NCI-H748 treated with DMSO at 0.1 percent for 48 hours (cell line): ENCODE results near the gene ABLIM3.
A peak's percentile ranks its signal among the peaks of the same experiment; 100 is the strongest.

ENCODE experiments used
- DNase-seq: peaks from one replicate; lab custom pipeline; 2025; lab: John Stamatoyannopoulos, UW

Gene ABLIM3

DNA sequence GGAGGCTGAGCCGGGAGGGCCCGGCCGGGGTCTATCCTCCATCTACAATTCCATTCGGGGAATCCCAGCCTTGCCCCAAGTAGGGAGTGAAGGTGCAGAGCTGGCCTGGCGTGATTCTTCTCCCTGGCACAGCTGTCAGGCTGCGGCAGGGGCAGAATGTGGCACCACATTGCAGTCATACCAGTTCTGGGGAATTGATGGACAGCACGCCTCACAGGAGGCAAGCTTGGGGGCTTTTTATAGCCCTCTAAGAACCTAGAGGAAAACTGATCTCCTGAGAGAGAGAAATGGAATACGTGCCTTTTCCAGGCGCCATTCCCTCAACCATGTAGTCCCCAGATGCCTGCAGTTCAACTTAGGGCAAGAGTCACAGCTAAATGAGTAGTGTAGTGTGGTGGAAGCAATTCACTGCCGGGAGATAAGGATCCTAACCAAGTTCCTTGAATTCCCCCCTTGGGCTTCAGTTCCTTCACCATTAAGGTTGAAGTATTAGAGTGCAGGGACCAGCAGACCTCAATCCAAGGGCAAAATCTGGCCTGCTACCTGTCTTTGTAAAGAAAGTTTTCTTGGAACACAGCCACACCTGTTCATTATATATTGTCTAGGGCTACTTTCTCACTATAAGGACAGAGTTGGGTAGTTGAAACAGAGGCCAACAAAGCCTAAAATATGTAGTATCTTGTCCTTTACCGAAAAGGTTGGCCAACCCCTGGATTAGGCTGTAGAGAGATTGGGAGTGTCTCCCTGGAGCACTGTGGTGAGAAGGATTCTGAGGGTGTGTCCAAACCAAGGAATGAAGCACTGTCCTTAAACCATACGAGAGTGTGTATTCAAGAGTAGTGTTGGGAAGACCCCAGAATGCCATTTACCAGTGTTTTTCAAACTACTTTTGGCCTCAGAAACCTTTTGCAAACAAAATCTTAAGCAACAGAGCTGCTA, 141.0 kb downstream of the ABLIM3 start:
- no peak for DNase-seq

DNA sequence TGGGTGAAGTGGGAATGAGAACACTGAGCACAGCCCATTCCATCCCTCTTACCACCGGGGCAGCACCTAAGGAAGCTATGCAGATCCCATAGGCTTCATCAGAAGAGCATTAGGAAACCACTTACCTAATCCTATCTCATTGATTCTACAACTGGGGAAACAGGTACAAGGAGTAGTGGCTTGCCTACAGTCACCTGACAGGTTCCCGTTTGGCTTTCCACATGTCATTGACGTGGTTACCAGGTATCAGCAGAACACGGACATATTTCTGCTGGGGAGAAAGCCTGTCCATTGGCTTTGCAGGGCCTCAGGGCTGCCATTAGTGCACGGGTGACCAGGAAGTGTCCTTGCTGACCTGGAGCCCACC, 141.7 kb downstream of the ABLIM3 start:
- DNase-seq, result no peak

DNA sequence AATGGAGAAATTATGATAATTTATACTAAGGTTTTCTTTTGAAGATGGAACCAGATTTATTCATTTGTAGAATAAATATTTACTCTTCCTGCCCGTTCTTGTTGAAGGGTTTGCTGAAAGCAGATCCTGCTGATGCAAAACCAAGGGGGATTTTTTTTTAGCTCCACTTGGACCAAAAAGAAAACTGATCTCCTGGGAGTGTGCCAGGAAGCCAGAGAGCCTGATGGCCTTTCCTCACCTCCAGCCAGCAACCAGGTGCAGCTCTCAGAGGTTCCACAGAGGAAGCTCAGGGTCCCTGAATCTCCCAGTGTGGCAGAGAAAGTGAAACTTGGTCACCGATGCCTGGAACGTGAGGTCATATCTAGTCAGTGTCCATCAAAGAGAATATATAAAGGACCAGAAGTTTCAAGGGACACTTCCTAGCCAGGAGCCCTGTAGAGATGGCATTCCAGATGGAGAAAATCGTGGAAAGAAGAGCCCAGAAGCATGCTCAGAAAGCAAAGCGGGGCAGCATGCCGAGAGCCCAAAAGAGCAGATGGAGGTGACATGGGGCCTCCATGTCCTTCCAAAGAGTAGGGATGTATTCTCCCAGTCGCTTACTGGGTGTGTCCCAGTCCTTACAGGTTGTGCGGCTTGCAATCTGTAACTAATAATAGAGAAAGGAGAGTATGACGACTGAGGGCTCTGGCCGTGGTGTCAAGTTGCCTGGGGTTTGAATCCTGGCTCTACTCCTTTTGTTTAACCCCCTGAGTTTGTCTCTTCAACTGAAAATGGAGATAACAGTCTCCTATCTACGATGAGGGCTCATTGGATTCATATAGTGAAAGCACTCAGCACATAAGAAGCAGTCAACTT, 142.6 kb downstream of the ABLIM3 start:
- peak; percentile 10 for DNase-seq

DNA sequence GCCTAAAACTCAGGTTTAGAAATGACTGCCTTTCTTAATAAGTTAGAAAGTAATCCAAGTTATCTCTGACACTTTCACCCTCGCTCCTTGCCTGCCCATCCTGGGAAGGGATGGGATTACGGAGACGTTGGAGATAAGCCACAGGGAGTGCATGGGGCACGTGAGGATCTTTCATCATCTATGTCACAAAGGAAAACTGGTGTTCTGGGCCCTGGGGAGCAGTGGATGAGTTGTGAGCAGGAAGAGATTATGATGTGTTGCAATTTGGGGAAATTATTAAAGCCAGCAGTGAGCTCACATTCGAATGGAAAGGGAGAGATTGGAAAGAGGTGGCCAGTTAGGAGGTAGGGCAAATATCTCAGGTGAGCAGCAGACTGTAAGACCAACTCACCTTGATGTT, 143.2 kb downstream of the ABLIM3 start:
- no peak for DNase-seq

DNA sequence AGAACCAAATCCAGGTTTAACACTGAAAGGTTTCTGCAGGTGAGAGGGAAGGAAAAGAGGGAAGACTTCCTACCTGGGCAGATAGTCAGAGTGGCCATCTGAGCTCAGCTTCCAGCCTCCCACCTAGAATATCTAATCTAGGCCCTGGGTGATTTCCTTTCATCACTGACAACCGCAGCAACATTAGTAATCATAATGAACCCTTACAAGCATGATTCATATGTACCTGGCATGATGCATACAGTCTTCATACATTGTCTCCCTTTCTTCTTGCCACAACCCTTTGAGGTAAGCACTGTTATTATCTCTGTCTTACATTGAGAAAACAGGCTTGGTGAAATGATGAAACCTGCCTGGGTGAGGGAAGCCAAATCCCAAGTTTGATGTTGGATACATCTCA, 143.9 kb downstream of the ABLIM3 start:
- DNase-seq, result no peak

DNA sequence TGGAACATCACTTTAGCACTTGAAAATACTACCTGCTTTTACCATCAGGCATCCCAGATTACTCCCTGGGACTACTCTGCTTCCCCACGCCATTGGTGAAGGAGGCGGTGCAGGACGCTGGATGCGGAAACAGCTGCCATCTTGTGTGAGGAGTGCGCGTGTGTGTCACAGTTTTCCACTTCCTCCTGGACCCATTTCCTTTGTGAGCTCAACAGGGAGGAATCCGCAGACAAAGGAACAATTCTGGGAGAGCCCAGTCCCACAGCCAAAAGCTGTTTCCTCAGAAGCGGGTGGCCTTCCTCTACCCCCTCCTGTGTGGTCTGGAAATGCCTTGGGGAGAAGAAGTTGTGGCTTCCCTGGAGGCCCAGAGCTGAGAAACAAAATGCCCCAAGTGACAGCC, 147.1 kb downstream of the ABLIM3 start:
- DNase-seq, result no peak

DNA sequence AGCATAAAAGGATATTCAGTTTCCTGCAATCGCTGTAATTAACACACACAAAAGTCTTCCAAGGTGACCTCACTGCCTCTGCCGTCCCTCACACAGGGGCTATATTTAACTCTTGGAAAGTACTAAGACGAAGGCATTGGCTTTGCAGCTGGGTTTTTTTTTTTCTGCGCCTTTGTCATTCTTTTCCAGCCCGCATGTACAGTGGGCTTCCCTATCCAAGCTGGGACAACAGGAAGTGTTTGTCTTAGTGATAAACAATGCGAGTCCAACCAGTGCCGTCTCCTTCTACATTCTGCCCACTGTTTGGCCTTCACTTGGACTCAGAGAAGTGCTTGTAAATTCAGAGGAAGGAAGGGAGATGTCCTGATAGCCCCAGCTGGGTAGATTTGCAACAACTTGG, 148.0 kb downstream of the ABLIM3 start:
- no peak for DNase-seq

DNA sequence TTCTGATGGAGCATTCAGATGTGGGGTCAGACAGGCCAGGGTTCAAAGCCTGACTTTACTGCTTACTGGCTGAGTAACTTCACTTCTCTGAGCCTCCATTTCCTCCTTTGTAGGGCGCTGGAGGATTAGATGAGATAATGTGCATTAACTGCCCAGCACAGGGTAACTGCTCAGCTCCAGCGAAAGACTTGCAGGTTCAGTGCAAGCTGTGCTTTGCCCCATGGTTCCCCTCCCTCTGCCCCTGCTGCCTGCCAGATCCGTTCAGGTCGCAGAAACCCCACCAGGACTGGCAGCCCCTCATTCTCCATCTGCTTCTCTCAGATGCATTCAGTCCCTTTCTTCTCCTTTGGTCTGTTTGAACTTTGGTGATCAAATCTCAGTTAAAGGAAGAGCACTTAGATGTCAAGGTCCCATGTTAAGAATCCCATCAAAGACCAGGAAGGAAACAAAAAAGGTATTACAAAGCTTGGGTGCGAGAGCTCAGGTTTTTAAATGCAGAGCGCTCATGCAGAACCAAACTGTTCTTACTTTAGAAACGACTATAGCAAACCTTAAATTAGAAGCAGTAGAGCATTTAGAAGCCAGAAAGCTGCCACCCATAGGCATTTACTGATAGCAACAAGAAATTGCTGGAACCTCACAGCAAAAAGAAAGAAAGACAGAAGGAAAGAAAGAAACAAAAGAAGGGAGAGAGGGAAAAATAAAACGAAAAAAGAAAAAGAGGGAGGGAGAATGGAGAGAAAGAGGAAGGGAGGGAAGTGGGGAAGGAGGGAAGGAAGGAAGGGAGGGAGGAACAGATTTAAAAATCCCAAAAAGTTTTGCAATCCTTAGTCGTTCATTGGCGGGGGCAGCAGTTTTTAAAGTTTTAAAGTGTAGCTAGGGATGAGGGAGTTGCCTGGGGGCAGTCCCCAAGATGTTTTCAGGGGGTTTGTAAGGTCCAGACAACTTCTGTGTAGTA, 153.9 kb downstream of the ABLIM3 start:
- no peak for DNase-seq

DNA sequence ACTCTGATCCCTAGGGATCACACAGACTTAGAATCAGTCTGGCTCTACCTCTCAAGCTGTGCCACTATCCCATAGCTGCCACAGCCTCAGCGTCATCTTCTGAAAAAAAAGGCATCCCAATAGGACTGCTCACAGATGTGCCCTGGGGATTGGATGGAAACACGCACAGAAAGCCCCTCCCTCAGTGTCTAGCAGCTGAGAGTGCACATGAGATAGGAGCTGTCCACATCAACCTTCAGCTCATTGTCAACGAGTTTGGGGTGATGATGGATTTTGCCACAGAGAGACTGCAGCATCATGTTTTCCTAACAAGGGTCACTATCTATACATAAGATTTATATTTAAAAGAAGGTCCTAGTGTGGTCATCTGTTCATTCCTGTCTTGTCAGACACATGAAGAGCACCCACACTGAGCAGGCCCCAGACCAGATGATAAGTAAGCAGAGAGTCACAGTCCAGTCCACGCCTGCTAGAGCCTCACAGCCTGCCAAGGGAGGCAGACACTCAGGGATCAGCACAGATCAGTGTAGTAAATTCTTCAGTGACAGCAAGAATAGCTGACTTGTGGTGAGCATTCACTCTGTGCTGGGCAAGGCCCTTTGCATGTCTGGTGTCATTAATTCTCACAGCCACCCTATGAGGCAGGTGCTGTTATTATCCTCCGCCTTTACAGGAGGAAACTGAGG, 156.2 kb downstream of the ABLIM3 start:
- no peak for DNase-seq

DNA sequence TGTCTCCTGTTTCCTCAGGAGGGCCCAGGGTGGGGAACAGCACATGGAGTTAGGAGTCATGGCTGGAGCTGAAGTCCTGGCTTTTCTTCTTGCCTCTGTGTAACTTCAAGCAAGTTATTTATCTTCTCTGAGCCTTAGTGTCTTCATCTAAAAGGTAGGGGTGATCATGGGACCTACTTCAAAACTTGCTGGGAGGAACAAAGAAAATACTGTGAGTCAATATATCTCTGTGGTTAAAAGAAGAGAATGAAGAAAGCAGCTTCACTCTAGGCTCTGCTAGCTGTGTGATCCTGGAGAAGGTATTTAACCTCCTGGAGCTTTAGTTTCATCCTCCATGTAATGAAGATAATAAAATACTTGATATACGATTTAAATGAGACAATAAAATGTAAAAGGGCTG, 156.9 kb downstream of the ABLIM3 start:
- no peak for DNase-seq

DNA sequence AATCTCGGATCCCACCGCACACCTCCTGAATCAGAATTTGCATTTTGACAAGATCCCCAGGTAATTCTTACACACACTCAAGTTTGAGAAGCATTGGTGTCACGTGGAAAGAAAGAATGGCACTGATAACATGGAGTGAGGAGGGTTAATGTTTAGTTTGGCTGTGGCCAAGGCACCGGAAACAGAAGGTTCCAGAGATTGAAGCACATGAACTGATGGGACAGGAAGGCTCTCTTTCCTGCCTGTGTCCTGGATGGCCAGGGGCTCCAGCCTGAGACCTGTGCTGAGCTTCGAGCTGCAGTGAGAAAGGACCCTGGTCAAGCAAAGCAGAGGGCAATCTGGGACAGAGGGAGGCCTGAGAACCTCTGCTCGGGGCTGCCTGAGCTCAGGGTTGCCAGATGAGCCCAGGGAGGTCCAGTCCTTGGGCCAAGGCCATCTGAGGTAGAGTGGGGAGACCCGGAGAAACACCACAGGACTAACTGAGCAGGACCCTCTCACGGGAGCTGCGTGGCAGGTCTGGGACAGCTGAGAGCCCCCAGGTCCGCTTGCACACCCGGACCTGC, 157.6 kb downstream of the ABLIM3 start:
- no peak for DNase-seq

DNA sequence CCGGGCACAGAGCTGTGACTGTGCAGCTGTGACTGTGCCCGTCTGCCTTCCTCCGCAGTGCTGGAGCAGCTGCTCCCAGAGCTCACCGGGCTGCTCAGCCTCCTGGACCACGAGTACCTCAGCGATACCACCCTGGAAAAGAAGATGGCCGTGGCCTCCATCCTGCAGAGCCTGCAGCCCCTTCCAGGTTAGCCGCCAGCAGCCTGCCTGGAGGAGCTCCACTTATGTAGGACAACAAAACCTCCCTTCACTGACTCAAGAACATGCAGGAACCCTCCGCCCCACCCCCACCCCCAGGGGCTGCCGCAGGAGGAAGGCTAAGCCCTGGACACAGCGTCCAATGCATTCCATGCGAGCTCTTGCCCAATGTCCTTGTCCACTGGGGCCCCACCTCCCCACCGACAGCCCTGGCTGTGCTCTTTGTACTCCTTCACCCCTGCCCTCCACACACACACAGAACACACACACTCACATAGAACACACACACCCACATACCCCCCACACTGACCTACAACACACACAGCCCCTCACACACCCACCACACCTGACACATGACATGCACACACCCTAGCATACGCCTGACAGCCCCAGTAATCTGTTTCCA, 158.3 kb downstream of the ABLIM3 start:
- no peak for DNase-seq

DNA sequence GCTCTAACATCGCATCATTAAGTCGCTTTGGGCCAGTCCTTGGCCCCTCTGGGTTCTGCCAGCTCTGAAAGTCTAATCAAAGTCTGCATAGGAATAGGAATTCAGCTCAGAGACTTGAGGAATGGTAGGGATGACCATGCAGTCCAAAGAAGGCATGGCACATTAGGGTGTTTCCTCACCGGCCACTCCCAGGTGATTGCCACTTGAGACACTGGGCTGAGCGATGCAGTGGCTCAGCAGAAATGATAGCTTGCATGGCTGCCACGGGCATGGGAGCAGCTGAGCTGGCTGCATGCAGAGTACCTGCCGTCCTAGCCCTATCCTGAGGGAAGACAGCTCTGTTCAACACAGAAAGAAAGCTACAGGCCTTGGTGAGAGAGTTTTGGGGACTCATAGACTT, 159.1 kb downstream of the ABLIM3 start:
- no peak for DNase-seq

DNA sequence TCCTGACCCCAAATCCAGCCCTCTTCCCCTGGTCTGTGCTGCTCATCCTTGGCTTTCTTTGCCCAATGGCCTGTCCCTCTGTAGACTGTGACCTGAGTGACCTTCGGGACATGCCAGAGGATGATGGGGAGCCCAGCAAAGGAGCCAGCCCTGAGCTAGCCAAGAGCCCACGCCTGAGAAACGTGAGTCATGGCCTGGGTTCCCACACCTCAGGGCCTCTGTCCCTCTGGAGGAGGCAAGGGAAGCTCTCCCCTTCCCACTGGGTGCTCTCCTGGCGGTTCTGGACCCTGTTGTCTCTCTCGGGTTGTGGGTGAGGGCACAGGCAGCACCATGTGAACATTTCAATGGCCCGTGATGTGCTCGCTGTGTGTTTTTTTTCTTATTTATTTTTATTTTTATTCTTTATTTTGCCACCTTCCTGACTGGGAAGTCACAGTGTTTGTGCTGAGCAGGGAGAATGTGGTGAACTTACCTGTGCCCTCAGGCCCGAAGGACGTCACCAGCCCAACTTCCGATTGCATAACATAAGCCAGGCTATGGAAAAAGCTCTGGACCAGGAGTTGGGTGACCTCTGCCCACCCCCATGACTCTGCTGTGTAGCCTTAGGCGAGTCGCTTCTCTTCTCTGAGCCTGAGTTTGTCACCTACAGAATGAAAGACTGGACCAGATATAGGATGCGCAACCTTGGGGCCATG, 159.9 kb downstream of the ABLIM3 start:
- no peak for DNase-seq

DNA sequence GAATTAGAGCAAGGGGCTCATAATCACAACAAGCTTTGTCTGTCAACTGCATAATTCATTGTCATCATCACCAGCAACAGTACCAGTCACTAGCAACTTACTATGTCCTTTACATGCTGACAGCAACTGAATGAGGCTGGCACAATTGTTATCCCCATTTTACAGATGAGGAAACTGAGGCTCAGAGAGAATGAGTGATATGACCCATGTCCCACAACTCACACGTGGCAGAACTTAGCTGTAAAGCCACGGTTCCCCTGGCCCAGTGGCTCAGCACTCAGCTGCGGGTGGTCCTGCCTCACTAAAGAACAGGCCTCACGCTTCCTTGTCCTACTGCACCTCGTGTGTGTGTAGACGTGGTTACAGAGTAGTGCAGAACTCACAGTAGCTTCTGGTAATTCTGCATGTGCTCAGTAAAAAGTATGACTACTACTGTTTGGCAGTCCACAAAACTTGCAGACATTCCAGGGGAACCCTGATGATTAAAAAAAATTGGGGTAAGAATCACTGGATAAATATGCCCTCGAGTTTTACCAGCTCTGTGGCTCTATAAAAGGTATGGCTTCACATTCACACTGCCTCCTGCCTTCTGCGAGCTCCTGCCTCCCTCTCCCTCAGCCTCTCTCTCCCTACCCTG, 160.6 kb downstream of the ABLIM3 start:
- DNase-seq, result no peak

DNA sequence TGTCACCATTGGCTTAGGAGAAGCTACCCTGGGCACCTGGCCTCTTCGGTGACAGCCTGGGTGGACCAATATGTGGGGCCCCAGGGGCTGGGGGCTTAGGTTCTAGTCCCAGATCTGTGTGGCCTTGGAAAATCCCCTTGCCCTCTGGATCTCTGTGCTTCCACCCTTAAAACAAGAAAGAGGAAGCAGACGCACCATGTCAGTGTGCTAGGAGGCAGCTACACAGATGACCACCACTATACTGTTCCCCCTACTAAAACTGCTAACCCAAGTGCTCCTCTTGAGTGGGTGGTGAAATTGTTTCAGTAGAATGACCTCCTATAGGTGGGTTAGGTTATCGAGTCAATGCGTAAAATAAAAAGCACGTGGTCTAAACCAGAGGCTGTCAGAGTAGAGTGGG, 161.3 kb downstream of the ABLIM3 start:
- no peak for DNase-seq

DNA sequence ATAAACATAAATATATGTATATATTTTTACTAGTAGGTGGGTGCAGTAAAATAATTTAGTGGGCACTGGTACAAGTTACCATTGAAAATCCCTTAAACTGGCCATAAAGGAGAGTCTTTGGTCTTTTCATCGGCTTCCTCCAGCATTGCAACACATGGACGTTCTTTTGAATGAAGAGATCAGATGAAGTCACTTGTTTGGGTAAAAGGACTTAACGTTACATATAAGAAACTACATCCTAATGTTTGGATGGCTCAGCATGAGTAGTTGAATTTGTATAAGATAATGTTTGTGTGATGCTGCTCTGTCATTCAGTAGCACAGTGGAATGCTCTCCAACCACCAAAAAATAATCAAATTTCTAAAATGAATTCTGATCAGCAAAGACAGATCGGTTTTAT, 161.9 kb downstream of the ABLIM3 start:
- no peak for DNase-seq

DNA sequence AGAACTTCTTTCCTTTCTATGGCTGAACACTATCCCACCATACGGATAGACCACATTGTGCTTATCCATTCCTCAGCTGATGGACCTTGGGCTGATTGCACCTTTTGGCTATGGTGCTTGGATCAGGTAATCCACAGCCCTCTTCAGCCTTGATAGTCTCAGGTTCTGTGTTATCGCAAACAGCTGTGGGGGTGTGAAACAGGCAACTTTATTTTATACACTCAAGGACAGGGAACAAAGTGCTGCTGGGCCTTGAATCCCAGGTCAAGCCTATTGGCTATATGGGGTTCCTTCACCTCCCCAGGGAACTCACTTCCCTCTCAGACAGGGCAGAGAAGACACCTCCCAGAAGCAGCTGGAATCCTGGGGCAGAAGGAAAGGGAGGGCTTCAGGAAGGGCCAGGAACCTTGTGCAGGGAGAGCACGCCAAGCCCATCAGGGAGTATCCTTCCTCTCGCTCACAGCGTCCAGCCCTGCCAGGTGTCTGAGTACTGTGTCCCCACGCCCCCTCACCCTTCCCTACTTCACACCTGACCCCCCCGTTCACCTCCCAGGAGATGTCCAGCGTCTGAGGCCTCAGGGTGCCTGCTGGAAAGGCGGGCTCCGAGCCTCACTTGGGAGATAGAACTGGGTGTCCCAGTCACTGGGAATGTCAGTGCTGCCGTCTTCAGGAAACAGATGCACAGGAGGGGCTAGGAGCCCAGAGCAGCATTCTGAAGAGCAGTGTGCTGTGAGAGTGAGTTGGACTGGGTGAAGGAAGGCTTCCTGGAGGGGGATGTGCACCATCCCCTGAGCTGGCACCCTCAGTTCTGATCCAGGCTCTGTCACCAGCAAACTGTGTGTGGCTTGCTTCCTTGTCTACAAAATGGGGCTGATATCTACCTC, 163.1 kb downstream of the ABLIM3 start:
- DNase-seq, result no peak

DNA sequence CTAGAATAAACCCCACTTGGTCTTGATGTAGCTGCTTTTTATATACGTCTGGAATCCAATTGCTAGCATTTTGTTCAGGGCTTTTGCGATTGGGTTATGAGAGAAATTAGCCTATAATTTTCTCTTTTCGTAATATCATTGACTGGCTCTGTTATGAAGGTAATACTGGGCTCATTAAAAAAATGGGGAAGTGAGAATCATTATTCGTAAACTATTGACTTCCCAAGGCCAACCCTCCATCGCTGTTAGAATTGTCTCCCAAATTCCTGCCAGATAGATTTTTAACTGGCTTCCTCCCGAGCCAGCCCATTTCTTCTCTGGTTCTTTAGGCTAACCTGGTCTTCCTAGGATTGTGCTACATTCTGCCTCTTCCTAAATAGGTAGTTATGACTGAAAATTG, 168.1 kb downstream of the ABLIM3 start:
- no peak for DNase-seq
